GM19397 (cell line): ENCODE data around the gene DEAF1.

Experiments
- ATAC-seq: cut with Tn5 transposase; IDR thresholded peaks from one replicate; pipeline ENCODE4 v1.9.1; 2021; ENCODE audit warnings: mild to moderate bottlenecking, moderate library complexity; ENCODE audit not compliant: unreplicated experiment

The DEAF1 gene

DNA sequence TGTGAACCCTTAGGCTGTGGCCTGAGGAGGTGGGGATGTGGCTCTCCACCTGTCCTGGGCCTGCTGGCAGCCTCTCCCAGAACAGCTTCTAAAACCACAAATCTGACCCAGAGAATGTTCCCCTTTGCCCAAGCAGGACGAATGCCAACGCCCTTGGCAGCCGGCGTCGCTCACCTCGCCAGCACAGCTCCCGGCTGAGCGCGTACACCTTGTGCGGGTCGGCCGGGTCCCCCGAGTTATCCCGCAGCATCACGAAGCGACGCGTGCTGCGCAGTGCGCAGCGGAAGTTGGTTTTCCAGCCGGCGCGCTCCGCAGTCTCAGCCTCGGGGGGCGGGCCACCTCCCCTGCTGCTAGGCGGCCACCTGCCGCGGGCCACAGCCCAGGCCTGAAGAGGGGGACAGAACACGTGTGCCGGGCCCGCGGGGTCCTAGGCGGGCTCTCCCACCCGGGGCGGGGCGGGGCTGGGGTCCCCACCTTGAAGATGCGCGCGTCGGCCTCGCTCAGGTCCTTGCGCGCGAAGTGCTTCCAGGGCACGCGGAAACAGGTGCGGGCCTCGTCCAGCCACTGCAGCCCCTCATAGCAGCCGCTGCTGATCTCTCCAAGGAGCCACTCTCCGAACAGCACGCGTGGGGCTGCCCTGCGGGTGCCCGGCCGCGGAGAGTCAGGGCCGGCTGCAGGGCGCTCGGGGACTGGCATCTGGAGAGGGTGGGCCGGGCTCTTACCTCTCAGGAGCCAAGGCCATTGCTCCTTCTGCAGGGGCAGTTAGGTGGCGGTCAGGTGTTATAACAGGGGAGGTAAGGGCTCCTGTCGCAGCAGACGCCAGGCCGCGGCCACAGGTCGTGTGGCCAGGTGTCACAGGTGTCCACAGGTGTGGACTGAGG is 80.2 kb downstream of the DEAF1 start:
- ATAC-seq, result no peak

DNA sequence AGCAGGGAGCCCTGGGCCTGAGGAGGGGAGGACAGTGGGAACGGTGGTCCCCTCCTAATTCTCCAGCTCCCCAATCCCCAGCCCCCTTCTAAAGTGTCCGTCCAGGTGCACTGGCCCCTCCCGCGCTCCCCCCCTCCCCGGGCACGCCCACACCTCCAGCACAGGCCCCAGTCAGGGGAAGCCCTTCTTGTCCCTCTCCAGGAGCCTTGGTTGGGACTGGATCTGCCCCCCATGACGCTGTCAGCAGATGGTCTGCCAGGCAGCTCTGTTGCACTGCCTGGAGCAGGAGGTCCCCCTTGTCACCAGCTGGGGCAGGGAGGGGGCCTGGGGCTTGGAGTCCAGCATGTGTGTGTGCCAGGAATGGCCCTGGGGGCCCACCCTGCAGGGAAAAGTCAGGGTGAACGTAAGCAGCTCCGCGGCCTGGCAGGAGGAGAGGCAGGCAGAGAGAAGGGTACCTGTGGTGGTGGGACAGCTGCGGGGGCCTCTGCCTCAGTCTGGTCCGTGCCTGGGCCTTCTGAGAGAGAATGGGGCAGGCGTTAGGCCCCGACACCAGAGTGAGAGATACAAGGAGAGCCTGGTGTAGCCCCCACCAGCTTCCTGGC is 80.9 kb downstream of the DEAF1 start:
- ATAC-seq, result no peak

DNA sequence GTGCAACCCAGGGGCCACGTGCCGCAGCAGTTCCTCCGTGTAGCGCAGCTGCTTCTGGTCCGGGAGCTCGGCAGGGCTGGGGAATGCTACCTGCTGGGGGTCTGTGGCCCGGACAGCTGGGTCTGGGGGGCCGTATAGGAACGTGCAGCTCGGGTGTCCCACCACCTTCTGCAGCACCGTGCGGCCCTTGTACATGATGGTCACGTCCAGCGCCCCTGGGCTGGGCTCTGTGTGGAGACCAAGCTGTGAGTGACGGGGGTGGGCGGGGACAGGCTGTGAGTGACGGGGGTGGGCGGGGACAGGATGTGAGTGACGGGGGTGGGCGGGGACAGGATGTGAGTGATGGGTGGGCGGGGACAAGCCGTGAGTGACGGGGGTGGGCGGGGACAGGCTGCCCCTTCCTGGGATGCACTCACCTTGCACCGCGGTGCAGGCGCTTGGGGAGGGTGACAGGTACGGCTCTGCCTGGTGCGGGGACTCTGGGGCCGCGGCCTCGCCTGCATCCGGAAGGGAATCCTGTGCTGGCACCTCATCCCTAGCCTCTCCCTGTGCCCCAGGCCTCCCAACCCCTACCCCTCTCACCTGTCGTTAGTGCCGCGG is 81.6 kb downstream of the DEAF1 start:
- ATAC-seq, result no peak

DNA sequence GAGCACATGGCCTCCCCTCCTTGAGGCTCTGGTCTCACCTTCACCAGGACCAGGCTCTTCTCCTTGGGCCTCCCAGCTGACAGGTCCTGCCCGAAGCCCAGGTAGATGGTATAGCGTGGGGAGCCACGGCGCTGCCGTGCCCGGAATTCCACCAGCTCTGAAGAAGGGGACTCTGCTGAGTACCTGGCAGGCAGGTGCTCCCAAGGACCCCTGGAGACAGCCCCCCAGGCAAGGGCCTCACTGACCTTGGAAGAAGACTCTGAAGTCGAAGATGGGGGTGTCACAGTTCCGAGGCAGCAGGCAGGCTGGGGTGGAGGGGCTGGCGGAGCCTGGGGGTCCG is 82.1 kb downstream of the DEAF1 start:
- ATAC-seq, result no peak

DNA sequence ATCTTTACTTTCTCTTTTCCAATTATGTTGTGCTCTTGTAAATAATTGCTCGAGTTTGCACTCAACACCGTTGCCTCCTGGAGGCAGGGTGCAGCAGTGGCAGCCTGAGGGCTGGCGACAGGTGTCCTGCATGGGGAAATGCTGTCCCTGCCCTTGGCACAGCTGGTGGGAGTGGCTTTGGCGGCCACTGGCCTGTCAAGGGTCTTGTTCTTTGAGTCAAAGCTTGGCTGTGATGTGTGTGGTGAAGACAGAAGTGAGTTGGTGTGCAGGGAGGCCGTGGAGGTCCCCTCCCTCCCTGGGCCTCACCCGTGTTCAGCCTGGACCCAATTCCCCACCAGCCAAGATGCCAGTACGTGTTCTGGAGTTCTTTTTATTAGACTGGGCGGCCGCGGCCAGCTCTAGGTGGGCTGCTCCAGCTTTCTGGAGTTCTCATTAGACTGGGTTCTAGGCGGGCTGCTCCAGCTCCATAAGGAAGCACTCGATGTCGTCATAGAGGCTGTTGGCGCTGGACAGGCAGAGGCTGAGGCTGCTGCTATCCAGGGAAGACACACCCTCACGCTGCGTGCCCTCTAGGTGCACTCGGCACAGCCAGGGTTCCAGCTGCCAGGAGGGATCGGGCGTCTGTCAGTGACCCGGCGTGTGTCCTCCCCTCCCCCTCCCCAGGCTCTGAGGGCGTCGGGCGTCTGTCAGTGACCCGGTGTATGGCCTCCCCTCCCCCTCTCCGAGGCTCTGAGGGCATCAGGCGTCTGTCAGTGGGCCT is 82.6 kb downstream of the DEAF1 start:
- ATAC-seq, result no peak

DNA sequence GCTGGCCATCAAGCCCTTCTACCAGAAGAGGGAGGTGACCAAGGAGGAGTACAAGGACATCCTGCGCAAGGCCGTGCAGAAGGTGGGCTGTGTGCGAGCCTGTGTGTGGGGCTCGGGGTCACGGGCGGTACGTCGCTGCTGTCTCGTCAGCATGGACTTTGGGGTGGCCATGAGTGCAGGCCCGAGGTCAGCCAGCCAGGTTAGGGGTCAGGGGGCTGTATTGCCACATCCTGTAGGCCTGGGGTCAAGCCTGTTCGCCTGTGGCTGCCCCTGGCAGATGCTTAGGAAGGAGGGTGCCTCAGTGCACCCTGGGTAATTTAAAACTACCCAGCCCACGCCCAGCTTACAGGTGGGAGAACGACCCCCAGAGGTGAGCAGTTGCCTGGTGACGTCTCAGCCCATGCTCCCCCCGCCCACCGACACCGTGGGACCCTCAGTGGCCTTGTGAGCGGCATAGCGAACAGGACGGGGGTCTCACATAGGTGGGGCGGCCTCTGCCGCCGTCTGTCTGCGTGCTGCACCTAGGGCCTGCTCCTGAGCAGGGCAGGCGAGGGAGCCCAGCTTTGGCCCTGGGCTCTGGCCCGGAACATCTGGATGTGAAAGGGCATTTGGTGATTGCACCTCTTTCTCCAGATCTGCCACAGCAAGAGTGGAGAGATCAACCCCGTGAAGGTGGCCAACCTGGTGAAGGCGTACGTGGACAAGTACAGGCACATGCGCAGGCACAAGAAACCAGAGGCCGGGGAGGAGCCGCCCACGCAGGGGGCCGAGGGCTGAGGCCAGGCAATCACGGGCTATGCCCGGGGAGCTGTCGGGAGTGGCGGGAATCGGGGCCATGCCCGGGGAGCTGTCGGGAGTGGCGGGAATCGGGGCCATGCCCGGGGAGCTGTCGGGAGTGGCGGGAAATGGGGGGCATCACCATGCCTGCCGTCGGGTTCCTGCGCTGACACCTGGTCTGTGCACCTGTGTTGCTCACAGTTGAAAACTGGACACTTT is 83.7 kb downstream of the DEAF1 start:
- ATAC-seq, result no peak

DNA sequence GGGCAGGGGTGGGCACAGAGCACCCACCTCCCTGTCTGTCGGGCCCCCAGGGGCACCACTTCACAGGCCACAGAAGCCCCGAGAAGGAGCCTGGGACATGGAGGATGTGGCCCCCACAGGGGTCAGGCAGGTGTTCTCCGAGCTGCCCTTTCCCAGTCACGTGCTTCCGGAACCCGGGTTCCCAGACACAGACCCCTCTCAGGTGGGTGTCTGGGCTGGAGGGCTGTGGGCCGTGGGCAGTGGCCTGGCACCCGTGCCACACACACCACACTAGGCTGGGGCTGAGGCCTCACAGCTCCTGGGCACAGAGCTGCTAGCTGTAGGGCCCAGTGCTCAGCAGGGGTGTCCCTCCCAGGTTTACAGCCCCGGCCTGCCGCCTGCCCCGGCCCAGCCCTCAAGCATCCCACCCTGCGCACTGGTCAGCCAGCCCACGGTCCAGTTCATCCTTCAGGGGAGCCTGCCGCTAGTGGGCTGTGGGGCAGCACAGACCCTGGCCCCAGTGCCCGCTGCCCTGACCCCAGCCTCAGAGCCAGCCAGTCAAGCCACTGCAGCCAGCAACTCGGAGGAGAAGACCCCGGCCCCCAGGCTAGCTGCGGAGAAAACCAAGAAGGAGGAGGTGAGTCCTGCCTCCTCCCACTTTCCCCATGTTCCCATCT is 84.7 kb downstream of the DEAF1 start:
- ATAC-seq, result no peak

DNA sequence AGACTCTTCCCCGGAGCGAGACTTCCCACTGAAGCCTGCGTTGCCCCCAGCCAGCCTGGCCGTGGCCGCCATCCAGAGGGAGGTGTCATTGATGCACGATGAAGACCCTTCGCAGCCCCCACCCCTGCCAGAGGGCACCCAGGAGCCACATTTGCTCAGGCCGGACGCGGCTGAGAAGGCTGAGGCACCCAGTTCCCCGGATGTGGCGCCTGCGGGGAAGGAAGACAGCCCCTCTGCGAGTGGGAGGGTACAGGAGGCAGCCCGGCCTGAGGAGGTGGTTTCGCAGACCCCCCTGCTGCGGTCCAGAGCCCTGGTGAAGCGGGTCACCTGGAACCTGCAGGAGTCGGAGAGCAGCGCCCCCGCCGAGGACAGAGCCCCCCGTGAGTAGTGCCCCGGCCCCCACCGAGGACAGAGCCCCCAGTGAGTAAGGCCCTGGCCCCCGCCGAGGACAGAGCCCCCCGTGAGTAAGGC is 85.6 kb downstream of the DEAF1 start:
- ATAC-seq, result no peak

DNA sequence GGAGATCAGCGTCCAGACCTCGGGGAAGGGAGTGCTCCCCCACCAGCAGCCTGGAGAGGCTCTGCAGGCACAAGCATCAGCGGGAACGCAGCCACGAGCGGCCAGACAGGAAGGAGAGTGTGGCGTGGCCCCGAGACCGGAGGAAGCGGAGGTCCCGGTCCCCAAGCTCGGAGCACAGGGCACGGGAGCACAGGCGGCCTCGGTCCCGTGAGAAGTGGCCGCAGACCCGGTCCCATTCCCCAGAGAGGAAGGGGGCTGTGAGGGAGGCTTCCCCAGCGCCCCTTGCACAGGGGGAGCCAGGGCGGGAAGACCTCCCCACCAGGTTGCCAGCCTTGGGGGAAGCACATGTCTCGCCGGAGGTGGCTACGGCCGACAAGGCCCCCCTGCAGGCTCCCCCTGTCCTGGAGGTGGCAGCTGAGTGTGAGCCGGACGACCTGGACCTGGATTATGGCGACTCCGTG is 86.2 kb downstream of the DEAF1 start:
- no peak for ATAC-seq

DNA sequence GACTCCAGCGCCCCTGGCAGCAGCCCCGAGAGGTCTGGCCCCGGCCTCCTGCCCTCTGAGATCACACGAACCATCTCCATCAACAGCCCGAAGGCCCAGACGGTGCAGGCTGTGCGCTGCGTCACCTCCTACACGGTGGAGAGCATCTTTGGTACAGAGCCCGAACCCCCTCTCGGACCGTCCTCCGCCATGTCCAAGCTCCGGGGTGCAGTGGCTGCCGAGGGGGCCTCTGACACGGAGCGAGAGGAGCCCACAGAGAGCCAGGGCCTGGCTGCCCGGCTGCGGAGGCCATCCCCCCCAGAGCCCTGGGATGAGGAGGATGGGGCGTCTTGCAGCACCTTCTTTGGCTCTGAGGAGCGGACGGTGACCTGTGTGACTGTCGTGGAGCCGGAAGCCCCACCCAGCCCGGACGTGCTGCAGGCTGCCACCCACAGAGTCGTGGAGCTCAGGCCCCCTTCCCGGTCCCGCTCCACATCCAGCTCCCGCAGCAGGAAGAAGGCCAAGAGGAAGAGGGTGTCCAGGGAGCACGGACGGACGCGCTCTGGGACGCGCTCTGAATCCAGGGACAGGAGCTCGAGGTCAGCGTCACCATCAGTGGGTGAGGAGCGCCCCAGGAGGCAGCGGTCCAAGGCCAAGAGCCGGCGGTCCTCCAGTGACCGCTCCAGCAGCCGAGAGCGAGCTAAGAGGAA is 86.9 kb downstream of the DEAF1 start:
- ATAC-seq, result no peak

DNA sequence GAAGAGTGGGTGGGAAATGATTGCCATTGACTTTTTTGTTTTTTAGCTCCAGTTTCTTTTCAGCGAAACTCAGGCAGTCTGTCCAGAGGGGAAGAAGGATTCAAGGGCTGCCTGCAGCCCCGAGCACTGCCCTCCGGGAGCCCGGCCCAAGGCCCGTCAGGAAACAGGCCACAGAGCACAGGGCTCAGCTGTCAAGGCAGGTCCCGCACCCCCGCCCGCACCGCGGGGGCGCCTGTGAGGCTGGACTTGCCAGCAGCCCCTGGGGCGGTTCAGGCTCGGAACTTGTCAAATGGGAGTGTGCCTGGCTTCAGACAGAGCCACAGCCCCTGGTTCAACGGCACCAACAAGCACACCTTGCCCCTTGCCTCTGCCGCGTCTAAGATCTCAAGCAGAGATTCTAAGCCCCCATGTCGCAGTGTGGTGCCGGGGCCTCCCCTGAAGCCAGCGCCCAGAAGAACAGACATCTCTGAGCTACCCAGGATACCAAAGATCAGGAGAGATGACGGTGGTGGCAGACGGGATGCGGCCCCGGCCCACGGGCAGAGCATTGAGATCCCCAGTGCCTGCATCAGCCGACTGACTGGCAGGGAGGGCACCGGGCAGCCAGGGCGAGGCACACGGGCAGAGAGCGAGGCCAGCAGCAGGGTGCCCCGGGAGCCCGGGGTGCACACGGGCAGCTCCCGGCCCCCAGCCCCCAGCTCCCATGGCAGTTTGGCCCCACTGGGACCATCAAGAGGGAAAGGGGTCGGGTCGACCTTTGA is 87.8 kb downstream of the DEAF1 start:
- no peak for ATAC-seq

DNA sequence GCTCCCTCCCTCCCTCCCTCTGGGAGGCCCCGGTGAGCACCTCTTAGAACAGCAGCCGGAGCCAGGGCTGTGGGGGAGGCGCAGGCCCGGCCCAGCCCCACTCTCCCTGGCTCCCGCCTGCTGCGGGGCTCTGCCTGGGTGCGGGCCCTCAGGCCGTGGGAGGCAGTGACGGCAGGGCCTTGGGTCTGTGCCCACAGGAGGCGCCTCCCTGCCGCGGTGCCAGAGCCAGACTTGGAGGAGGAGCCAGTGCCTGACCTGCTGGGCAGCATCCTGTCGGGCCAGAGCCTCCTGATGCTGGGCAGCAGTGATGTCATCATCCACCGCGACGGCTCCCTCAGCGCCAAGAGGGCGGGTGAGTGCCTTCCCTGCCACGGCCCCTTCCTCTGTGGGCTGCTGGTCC is 88.8 kb downstream of the DEAF1 start:
- no peak for ATAC-seq

DNA sequence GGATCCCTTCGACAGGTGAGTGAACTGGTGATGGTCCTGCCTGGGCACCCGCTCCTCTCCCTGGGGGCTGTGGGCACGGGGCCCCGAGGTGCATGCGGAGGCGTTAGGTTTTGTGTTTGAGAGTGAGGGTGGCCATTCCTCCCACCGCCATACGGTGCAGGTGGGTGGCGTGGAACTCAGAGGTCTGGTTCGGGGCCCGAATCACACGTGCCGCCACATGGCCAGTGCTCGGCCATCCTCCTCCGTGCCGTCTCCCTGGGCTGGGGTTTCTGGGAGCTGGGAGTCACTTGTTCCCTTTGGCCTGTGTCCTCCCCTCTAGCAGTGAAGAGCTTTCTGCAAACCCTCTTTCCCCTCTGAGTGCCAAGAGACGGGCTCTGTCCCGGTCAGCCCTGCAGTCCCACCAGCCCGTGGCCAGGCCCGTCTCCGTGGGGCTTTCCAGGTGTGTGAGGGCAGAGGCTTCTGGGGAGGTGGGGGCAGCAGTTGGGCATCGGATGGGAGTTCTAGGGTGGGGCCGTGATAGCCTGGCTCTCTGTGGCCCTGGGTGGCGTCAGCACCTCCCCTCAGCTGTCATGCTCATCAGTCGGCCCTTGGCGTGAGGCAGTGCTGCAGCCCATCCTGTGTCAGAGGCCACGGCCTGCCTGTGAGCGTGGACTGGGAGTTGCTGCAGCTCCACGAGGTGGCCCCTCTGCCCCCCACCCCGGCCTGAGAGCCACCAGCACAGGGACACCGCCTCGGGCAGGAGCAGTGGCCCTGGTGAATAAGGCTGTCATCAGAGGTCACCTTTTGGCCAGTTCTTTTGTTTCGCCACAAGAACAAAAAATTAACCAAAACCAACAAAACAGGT is 89.5 kb downstream of the DEAF1 start:
- ATAC-seq, result no peak

DNA sequence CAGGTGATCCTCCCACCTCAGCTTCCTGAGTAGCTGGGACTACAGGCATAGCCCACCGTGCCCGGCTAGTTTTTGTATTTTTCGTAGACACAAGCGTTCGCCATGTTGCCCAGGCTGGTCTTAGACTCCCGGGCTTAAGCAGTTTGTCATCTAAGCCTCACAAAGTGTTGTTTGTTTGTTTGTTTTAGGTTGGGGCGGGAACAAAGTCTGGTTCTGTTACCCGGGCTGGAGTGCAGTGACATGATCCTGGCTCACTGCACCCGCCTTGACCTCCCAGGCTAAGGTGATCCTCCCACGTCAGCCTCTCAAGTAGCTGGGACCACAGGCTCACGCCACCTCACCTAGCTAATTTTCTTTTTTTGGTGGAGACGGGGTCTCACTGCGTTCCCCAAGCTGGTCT is 91.9 kb downstream of the DEAF1 start:
- no peak for ATAC-seq

DNA sequence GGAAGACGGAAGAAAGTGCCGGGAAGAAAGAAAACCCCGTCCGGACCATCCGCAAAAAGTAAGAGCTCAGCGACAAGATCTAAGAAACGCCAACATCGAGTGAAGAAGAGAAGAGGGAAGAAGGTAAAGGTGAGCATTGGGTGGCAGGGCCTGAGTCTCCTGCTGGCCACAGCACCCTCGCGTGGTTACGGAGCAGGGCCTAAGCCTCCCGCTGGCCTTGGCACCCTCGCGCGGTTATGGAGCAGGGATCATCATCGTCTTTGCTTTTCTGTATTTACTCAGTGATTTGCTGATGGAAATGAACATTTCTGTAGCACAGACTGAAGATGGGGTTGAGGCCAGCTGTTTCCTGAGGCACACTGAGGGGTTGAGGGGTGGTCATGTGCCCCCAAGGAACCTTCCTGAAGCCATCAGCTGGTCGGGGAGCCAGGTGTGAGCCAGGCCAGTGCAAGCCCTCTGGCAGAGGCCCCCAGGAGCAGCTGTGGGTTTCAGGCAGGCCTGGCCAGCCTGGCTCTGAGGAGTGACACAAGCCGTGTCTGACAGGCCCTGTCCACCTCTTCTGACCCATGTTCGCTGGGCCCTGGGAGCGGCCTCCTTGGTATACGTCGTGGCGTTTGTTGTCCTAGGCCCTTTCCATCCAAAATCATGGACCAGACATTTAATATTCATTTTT is 93.3 kb downstream of the DEAF1 start:
- no peak for ATAC-seq

DNA sequence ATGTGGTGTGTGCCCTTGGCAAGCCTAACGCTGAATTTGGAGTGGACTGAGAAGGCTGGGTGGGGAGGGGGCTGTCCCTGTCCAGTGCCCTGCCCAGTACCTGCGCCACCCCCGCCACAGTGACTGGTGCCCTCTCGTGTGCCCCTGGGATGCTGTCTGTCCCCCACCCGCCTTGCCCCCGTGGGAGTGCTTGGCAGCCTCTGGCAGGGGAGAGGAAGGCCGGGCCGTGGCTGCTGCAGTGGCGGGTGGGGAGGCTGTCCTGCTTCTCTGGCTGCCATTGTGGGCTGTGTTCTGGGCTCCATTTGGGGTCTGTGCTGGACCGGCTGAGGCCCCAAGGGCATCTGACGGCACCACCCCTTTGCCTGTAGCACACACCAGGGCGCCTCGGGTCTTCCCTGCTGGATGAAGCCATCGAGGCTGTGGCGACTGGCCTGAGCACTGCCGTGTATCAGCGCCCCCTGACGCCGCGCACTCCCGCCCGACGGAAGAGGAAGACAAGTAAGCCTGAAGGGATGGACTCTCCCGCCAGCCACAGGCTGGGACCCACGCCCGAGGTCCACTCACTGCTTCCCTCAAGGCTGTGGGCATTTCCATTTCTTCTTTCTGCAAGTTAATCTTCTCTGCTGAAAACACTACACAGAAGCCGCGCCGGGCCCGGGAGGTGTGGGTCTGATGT is 96.9 kb downstream of the DEAF1 start:
- no peak for ATAC-seq
